IPS-20b (cell line): ENCODE data around the gene ACADVL.
"Not testable (repeated sequence)": the region's sequence is repeated elsewhere in the genome, so short reads cannot be mapped to it uniquely, and the experiment has no call there.

ENCODE experiments used
- H3K27ac ChIP-seq: one replicate; pipeline ENCODE4 v1.5.1; 2013; ENCODE audit warnings: low read length
- H3K27me3 ChIP-seq: 2 replicates; pipeline ENCODE4 v1.6.1; 2013; ENCODE audit warnings: mild to moderate bottlenecking, low read length, inconsistent platforms; ENCODE audit not compliant: insufficient read depth
- H3K36me3 ChIP-seq: 2 replicates; pipeline ENCODE4 v1.6.1; 2013; ENCODE audit warnings: low read depth, mild to moderate bottlenecking, inconsistent platforms, low read length, moderate library complexity; ENCODE audit not compliant: insufficient read depth
- H3K4me1 ChIP-seq: 2 replicates; pipeline ENCODE4 v1.6.1; 2013; ENCODE audit warnings: mild to moderate bottlenecking, control low read depth, inconsistent platforms, low read length, moderate library complexity; ENCODE audit not compliant: insufficient read depth
- H3K4me3 ChIP-seq: 2 replicates; pipeline ENCODE4 v1.5.1; 2013; ENCODE audit warnings: mild to moderate bottlenecking, low read length, inconsistent platforms
- H3K9ac ChIP-seq: 2 replicates; pipeline ENCODE4 v1.6.1; 2013; ENCODE audit warnings: low read depth, mild to moderate bottlenecking, inconsistent platforms, low read length, moderate library complexity
- H3K9me3 ChIP-seq: 2 replicates; pipeline ENCODE4 v1.6.1; 2013; ENCODE audit warnings: mild to moderate bottlenecking, low read depth, low read length, inconsistent platforms; ENCODE audit not compliant: insufficient read depth

ACADVL gene

GRCh38 chr17:7219812-7220592 is at the start of gene ACADVL, which contains the start of gene DLG4:
Gene ACADVL, plus strand, starts transcription at chr17:7219938. Its CDS starts 47 bp downstream, at chr17:7219985.
Gene DLG4, minus strand, starts transcription at chr17:7219836.
- Histone ChIP-seq H3K4me1 (peaks cover 29% of the 10 kb centered on the region; the same call in 1 of the 2 replicates), H3K27ac (no peak within 1 kb of the TSS)

GRCh38 chr17:7172522-7173191 is 47.1 kb upstream of the ACADVL start:
- H3K27ac ChIP-seq, H3K4me3 ChIP-seq, H3K9me3 ChIP-seq, H3K4me1 ChIP-seq, H3K9ac ChIP-seq, H3K36me3 ChIP-seq: not testable (repeated sequence)
- H3K27me3 ChIP-seq = peaks cover 44% of the 10 kb centered on the region

More at GRCh38 chr17:7219812-7220592, at the start of gene ACADVL, which contains the start of gene DLG4:
- no peaks in the 10 kb centered on the region for H3K9me3 ChIP-seq
- peak within 1 kb of the TSS; percentile 81 for H3K9ac ChIP-seq
- peak within 1 kb of the TSS; percentile 80 for H3K4me3 ChIP-seq
- no peaks in the 10 kb centered on the region; the same call in 1 of the 2 replicates for H3K27me3 ChIP-seq
- H3K36me3 ChIP-seq = peaks cover 41% of the 10 kb centered on the region

GRCh38 chr17:7173687-7174602 is 45.8 kb upstream of the ACADVL start:
- no peaks in the 10 kb centered on the region for H3K36me3 ChIP-seq
- peak overlapping the region; percentile 39; the same call in 1 of the 2 replicates for H3K4me3 ChIP-seq
- no peak overlapping the region for H3K27ac ChIP-seq

GRCh38 chr17:7174603-7175326 is 45.0 kb upstream of the ACADVL start:
- no peak overlapping the region for H3K27ac ChIP-seq
- peaks cover 52% of the 10 kb centered on the region for H3K27me3 ChIP-seq
- no peaks in the 10 kb centered on the region for H3K36me3 ChIP-seq
- H3K9ac ChIP-seq = no peak overlapping the region
- H3K4me3 ChIP-seq = peak overlapping the region; percentile 39; the same call in 1 of the 2 replicates
- no peaks in the 10 kb centered on the region for H3K4me1 ChIP-seq
- H3K9me3 ChIP-seq = no peaks in the 10 kb centered on the region

More at GRCh38 chr17:7173687-7174602, 45.8 kb upstream of the ACADVL start:
- Histone ChIP-seq H3K9me3 (peaks cover 2% of the 10 kb centered on the region), H3K4me1 (no peaks in the 10 kb centered on the region), H3K27me3 (peaks cover 52% of the 10 kb centered on the region), H3K9ac (no peak overlapping the region)

GRCh38 chr17:7175330-7175733 is 44.4 kb upstream of the ACADVL start:
- no peak overlapping the region for H3K4me3 ChIP-seq
- H3K4me1 ChIP-seq = no peaks in the 10 kb centered on the region
- no peak overlapping the region for H3K27ac ChIP-seq
- H3K9me3 ChIP-seq = no peaks in the 10 kb centered on the region
- H3K27me3 ChIP-seq = peaks cover 52% of the 10 kb centered on the region
- H3K9ac ChIP-seq = no peak overlapping the region
- no peaks in the 10 kb centered on the region for H3K36me3 ChIP-seq

- H3K27ac ChIP-seq = no peak overlapping the region
- no peak overlapping the region for H3K9ac ChIP-seq
- 0 out of 2 replicates have a peak overlapping the region, but pooled peaks have one; percentile 12 for H3K4me3 ChIP-seq
- no peaks in the 10 kb centered on the region for H3K9me3 ChIP-seq
- peaks cover 52% of the 10 kb centered on the region for H3K27me3 ChIP-seq
- H3K36me3 ChIP-seq = no peaks in the 10 kb centered on the region
- no peaks in the 10 kb centered on the region for H3K4me1 ChIP-seq
Observed at GRCh38 chr17:7176107-7176840, 43.5 kb upstream of the ACADVL start.

- Histone ChIP-seq H3K9me3 (no peaks in the 10 kb centered on the region), H3K27ac (no peak overlapping the region), H3K9ac (peak overlapping the region; percentile 83; the same call in 1 of the 2 replicates), H3K4me3 (peak overlapping the region; percentile 84), H3K4me1 (no peaks in the 10 kb centered on the region), H3K36me3 (no peaks in the 10 kb centered on the region), H3K27me3 (peaks cover 52% of the 10 kb centered on the region)
Observed at GRCh38 chr17:7176841-7177190, 42.9 kb upstream of the ACADVL start.

- Histone ChIP-seq H3K4me1 (no peaks in the 10 kb centered on the region), H3K9me3 (no peaks in the 10 kb centered on the region), H3K27ac (no peak overlapping the region), H3K4me3 (peak overlapping the region; percentile 84), H3K9ac (peak overlapping the region; percentile 83; the same call in 1 of the 2 replicates), H3K36me3 (no peaks in the 10 kb centered on the region), H3K27me3 (peaks cover 52% of the 10 kb centered on the region)
Observed at GRCh38 chr17:7177191-7177953, 42.4 kb upstream of the ACADVL start.

- Histone ChIP-seq H3K4me3 (peak overlapping the region; percentile 84), H3K4me1 (no peaks in the 10 kb centered on the region), H3K9ac (peak overlapping the region; percentile 83; the same call in 1 of the 2 replicates), H3K27me3 (peaks cover 51% of the 10 kb centered on the region), H3K9me3 (no peaks in the 10 kb centered on the region), H3K36me3 (no peaks in the 10 kb centered on the region), H3K27ac (no peak overlapping the region)
Observed at GRCh38 chr17:7177954-7178477, 41.7 kb upstream of the ACADVL start.

GRCh38 chr17:7178973-7179316 is 40.8 kb upstream of the ACADVL start:
- no peak overlapping the region for H3K4me3 ChIP-seq
- H3K36me3 ChIP-seq = no peaks in the 10 kb centered on the region
- peaks cover 42% of the 10 kb centered on the region for H3K27me3 ChIP-seq
- H3K9me3 ChIP-seq = no peaks in the 10 kb centered on the region
- no peak overlapping the region for H3K27ac ChIP-seq
- H3K4me1 ChIP-seq = no peaks in the 10 kb centered on the region
- H3K9ac ChIP-seq = no peak overlapping the region
